Measurements from ENCODE around the gene MEX3B. TPM values are rescaled to one million over a fixed set of nuclear protein-coding genes. Genes with fewer than 3 reads are reported as not detected.
A peak's percentile ranks its signal among the peaks of the same experiment; 100 is the strongest.

MEX3B gene
- total and polyA plus RNA-seq, 9 of the 15 experiments (the other 6 are each of a cell fraction or from before 2014, with no cell fraction given): 0.94 to 12.8 (median 3.6) TPM

GRCh38 chr15:82020625-82021394 is 25.0 kb downstream of the MEX3B start:
- Histone ChIP-seq H3K9me3 (replicated peaks; ENCODE audit: control insufficient read depth, insufficient read depth, low read depth, low read length) (no peaks in the 10 kb centered on the region), H3K27ac (ENCODE audit: extremely low read depth, low read depth, low read length) (no peak overlapping the region), H2AFZ (ENCODE audit: low read depth, low read length) (peak overlapping the region; percentile 42; the same call in 1 of the 2 replicates), H3K4me2 (ENCODE audit: insufficient read depth, low read length) (no peak overlapping the region), H4K20me1 (replicated peaks; ENCODE audit: control insufficient read depth, insufficient read depth, low read length) (no peaks in the 10 kb centered on the region), H3K27me3 (ENCODE audit: control insufficient read depth in 2 of 2, insufficient read depth in 2 of 2, low read length in 2 of 2) (no peaks in the 10 kb centered on the region), H3K9me1 (ENCODE audit: control insufficient read depth, insufficient read depth, low read length) (no peaks in the 10 kb centered on the region), H3K79me2 (ENCODE audit: control insufficient read depth, insufficient read depth, low read length) (no peaks in the 10 kb centered on the region), H3K4me3 (no peak overlapping the region), H3K9ac (ENCODE audit: insufficient read depth in 1 of 2, low read depth in 2 of 2, low read length in 2 of 2) (no peak overlapping the region), H3K4me1 (replicated peaks in 1 of 2; ENCODE audit: control insufficient read depth in 2 of 2, insufficient read depth in 2 of 2, low read length in 2 of 2) (peaks cover 9 to 16% of the 10 kb centered on the region in 2 experiments; a peak in 4 of 5 replicates), H3K36me3 (ENCODE audit: control insufficient read depth, insufficient read depth, low read length) (no peaks in the 10 kb centered on the region)
- no TSS peak for BruUV-seq (replicated peaks)
- CTCF ChIA-PET (ENCODE audit: low intra/inter-chr PET ratio): no interaction called here
- WGBS (ENCODE audit: insufficient coverage, low coverage, missing lambda C conversion rate): 29% methylated on average over 3 of the region's 3 CpGs
- ATAC-seq (no peak), FAIRE-seq (no peak), DNase-seq (ENCODE audit: extremely low read depth in 1 of 4, low spot score in 3 of 4) (no peak)
- POLR2A ChIA-PET: interaction anchor here (0.9 kb wide), 1 partner anchor 12 kb away, joined by 5 read pairs; no protein-coding TSS in a partner anchor
- no peak for TF ChIP-seq LCOR (CRISPR knock-in tag; IDR thresholded peaks at IDR 0.05)
- no peak for TF ChIP-seq NUFIP1 (IDR thresholded peaks at IDR 0.05; ENCODE audit: partially characterized antibody)
- no peak for TF ChIP-seq GTF2A2 (tag; IDR thresholded peaks at IDR 0.05)
- no peak for TF ChIP-seq HDAC3 (IDR thresholded peaks at IDR 0.05; ENCODE audit: borderline replicate concordance, partially characterized antibody)
- no peak for TF ChIP-seq DDX20 (tag; IDR thresholded peaks at IDR 0.05; ENCODE audit: low read depth)
- TF ChIP-seq BCL6 (CRISPR knock-in tag; IDR thresholded peaks at IDR 0.05): no peak
- no peak for TF ChIP-seq ZC3H4 (CRISPR knock-in tag; IDR thresholded peaks at IDR 0.05; ENCODE audit: borderline replicate concordance)
- no peak for TF ChIP-seq XRCC5 (IDR thresholded peaks at IDR 0.05; ENCODE audit: low read depth, low read length)
- in situ Hi-C loops (cut with MboI) (no loop called here), intact Hi-C loops (cut with micrococcal nuclease) (no loop called here)
